Epithelial cell of esophagus (primary cell): ENCODE results near the gene CLEC4M.
"Not testable (repeated sequence)": the region's sequence is repeated elsewhere in the genome, so short reads cannot be mapped to it uniquely, and the experiment has no call there.

Source experiments
- DNase-seq: peaks from one replicate; pipeline ENCODE4 v3.0.0; 2010; ENCODE audit warnings: low read depth
- H3K4me3 ChIP-seq: 2 replicates; pipeline ENCODE4 v1.5.1; 2011; ENCODE audit warnings: mild to moderate bottlenecking, low read length, control low read depth
- CTCF ChIP-seq: IDR thresholded peaks from 2 replicates; pipeline ENCODE4 v1.5.1; 2011; ENCODE audit warnings: low read depth, mild to moderate bottlenecking, low read length, control low read depth, inconsistent platforms; ENCODE audit not compliant: insufficient read depth; ENCODE audit errors: missing control alignments

Gene CLEC4M

GRCh38 chr19:7789447-7789846, 26.4 kb downstream of the CLEC4M start:
- no peak for DNase-seq
- TF ChIP-seq CTCF, result no peak
- no peak overlapping the region for H3K4me3 ChIP-seq

GRCh38 chr19:7790416-7790815, 27.4 kb downstream of the CLEC4M start:
- TF ChIP-seq CTCF, result no peak
- no peak overlapping the region for H3K4me3 ChIP-seq
- no peak for DNase-seq

GRCh38 chr19:7792281-7792680, 29.2 kb downstream of the CLEC4M start:
- H3K4me3 ChIP-seq, result no peak overlapping the region
- no peak for TF ChIP-seq CTCF
- DNase-seq, result peak; percentile 33

- not testable (repeated sequence) for DNase-seq, H3K4me3 ChIP-seq
These were observed 29.7 kb downstream of the CLEC4M start for GRCh38 chr19:7792701-7793100.

- TF ChIP-seq CTCF, result no peak
- no peak overlapping the region for H3K4me3 ChIP-seq
- DNase-seq, result no peak
These were observed 30.4 kb downstream of the CLEC4M start for GRCh38 chr19:7793493-7793892.

GRCh38 chr19:7795555-7796161, 32.6 kb downstream of the CLEC4M start:
- DNase-seq, result no peak
- no peak overlapping the region for H3K4me3 ChIP-seq
- TF ChIP-seq CTCF, result no peak

- DNase-seq, result peak; percentile 70
- peak; percentile 58 for TF ChIP-seq CTCF
- H3K4me3 ChIP-seq, result peak overlapping the region; percentile 6
These were observed 36.8 kb downstream of the CLEC4M start for GRCh38 chr19:7799640-7800355.
